AG10803 (cell line): ENCODE data around the gene CRIP3.

Source experiments
- DNase-seq: peaks from one replicate; pipeline ENCODE4 v3.0.0; 2010; ENCODE audit warnings: low read depth
- H3K4me3 ChIP-seq: 2 replicates; pipeline ENCODE4 v1.5.1; 2011; ENCODE audit warnings: mild to moderate bottlenecking, low read length, control low read depth
- TF ChIP-seq, protein P1 (sequence below): conservative IDR thresholded peaks from 2 replicates; pipeline ENCODE4 v1.5.1; 2011; ENCODE audit warnings: mild to moderate bottlenecking, low read length, control low read depth, inconsistent platforms

The CRIP3 gene

DNA sequence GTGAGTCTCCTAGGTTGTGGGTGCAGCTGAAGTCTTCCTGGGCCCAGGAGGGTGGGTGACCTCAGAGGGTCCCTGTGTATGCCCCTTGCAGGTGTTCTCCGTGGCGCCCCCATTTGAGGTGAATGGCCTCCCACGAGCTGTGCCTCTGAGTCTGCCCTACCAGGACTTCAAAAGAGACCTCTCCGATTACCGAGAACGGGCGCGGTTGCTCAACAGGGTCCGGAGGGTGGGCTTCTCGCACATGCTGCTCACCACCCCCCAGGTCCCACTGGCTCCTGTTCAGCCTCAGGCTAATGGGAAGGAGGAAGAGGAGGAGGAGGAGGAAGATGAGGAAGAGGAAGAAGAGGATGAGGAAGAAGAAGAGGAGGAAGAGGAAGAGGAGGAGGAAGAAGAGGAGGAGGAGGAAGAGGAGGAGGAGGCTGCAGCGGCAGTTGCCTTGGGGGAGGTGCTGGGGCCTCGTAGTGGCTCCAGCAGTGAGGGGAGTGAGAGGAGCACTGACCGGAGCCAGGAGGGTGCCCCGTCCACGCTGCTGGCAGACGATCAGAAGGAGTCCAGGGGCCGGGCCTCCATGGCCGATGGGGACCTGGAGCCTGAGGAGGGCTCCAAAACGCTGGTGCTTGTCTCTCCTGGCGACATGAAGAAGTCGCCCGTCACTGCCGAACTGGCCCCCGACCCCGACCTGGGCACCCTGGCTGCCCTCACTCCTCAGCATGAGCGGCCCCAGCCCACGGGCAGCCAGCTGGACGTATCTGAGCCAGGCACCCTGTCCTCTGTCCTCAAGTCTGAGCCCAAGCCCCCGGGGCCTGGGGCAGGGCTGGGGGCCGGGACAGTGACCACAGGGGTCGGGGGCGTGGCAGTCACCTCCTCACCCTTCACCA lies 25.8 kb downstream of the CRIP3 start:
- no peak for DNase-seq
- H3K4me3 ChIP-seq, result no peak overlapping the region
- TF ChIP-seq, protein P1, sequence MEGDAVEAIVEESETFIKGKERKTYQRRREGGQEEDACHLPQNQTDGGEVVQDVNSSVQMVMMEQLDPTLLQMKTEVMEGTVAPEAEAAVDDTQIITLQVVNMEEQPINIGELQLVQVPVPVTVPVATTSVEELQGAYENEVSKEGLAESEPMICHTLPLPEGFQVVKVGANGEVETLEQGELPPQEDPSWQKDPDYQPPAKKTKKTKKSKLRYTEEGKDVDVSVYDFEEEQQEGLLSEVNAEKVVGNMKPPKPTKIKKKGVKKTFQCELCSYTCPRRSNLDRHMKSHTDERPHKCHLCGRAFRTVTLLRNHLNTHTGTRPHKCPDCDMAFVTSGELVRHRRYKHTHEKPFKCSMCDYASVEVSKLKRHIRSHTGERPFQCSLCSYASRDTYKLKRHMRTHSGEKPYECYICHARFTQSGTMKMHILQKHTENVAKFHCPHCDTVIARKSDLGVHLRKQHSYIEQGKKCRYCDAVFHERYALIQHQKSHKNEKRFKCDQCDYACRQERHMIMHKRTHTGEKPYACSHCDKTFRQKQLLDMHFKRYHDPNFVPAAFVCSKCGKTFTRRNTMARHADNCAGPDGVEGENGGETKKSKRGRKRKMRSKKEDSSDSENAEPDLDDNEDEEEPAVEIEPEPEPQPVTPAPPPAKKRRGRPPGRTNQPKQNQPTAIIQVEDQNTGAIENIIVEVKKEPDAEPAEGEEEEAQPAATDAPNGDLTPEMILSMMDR, result no peak

DNA sequence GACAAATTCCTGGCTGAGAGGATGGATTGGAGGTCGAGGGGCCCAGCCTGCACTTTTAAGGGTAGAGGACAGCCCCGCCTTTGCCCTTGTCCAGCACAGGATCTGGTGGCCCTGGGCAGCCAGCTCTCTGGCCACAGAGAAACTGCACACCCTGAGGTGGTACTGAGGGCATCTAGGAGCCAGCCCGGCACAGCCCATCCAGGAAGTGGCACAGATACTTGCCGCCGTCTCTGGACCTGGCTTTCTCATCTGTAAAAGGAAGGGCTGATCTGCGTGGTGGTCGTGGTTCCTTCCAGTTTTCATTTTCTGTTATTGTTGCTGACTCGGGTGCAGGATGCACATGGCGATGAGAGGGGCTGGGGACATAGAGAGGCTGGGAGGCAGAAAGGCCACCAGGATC lies 26.6 kb downstream of the CRIP3 start:
- H3K4me3 ChIP-seq, result no peak overlapping the region
- DNase-seq, result no peak
- TF ChIP-seq, protein P1, result no peak

DNA sequence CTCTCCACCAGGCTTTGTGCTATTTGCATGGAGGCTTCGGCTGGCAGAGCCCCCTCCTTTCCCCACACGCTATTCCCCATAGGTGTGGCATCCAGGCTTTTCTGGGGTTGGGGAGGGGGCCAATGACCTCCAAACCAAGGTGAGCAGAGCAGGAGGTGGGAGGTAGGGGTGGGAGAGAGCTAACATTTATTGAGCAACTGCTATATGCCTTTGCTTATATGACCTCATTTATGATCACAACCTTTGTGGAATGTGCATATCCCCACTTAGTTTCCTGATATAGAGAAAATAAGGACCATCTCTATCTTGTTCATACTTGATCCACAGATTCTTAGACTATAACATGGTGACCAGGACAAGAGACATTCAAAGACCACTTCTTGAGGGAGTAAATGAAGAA lies 28.4 kb downstream of the CRIP3 start:
- DNase-seq, result no peak
- TF ChIP-seq, protein P1, result no peak
- H3K4me3 ChIP-seq, result no peak overlapping the region

DNA sequence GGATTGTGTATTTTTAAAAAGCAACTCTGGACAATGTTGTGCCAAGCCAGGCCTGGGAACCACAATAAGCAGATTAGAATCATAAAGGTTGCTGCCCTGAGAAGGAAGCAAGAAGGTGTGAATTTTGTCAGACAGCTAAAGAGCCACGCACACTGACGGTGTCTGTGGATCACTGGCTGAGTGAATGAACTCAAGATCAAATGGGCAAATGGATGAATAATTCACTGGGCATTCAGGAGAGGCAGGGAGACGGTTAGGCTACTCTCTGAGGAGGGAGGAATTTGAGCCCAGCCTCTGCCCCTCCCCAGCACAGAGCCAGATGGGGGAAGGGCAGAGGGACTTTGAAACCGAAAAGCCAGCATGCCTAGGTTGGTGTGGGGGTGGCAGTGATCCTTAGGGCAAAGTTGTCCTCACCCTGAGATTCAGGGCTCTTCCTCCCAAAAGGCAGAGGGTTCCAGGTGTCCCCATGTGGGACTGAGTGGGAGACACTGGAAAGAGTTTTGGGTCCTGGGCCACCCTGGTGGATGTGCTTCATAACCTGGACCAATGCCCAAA lies 30.0 kb downstream of the CRIP3 start:
- H3K4me3 ChIP-seq, result no peak overlapping the region
- DNase-seq, result peak; percentile 39
- TF ChIP-seq, protein P1, result no peak

DNA sequence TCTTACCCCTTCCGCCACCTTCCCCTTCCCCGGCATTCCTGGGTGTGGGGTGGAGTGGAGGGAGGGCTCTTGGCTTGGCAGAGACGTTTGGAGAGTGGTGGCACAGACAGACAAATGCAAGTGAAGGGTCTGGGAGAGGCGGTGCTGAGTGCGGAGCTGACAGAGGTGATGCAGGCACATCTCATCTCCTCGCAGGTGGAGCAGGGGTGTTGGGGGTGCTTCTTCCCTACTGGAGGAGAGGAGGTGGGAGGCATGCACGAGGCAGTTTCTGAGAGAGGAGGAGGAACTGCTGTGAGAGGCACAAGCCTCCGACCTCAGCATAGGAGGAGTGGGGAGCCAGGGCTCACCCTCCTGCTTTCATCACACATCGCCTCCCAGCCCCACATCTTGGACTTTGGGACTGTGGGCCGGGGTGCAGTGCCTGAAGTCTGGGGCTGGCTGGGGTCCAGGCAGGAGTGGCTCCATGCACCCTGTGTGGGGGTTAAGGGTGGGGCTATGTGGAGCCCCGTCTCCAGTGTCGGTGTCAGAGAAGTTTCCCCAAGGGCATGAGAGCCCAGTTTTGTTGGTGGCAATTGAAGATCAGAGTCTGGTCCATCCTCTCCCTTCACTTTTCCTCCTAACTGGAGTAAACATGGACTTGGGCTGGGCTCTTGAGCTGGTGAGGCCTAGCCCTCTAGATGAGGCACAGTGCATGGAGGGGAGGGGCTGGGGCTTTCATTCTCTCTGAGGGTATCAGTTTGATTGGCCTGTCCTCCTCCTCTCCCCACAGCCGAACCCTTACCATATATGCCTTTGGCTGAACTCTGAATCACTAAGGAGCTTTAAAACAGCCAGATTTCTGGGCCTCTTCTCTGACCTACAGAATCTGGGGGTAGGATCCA lies 30.7 kb downstream of the CRIP3 start:
- TF ChIP-seq, protein P1, result no peak
- no peak overlapping the region for H3K4me3 ChIP-seq
- no peak for DNase-seq

DNA sequence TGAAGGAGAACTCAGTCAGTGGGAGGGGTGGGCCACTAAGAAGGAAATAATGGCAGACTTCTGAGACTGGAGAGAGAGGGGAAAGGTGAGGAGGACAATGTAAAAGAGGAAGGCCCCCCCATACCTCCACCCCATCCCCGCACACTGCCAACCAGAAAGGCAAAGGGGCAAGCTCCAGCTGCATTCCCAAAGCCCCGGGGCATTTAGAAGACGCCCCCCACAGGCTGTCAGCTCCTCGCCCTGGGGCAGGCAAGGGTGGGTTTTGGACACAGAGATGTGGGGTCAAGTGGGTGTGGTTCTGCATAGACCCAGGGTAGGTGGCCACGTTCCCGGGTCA lies 31.4 kb downstream of the CRIP3 start:
- TF ChIP-seq, protein P1, result no peak
- H3K4me3 ChIP-seq, result no peak overlapping the region
- DNase-seq, result no peak
